Measurements from ENCODE around the gene NKAIN2.

The NKAIN2 gene

DNA sequence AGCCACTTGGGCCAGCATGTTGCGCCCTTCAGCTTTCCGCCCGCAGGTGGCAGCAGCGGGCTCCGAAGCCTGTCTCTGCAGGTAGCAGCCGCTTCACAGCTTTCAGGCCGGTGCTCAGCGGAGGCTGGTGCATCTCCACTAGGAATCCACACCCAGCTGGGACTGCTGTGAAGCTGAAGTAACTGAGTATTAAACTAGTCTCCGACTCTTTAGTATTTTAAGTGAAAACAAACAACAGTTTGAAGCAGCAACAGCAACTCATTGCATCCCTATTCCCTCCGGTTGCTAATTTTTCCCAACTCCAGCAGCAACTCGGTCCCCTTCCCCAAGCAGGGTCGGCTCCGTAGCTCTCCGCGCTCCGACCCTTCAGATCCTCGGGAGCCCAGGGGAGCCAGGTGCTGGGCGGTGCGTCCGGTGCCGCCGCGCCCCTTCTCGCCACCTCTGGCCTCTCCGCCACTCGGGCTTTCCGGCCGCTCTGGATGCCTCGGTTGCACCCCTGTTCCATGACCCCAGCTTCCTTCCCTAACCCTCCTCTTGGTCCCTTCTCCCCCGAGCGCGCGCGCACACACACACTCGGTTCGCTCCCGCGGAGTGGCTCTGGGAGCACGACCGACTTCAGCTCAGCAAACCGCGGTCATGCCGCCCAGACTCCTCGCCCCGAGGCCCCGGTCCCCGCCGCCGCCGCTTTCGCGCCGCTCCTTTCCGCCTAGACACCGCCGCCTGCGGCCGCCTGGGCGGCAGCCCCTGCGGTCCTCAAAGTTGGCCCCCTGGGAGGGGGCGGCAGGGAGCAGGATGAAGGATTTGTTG lies 765 bp upstream of the NKAIN2 start:
- peak; percentile 67 to 82 for DNase-seq
- intact Hi-C loops (cut with DNase I; ENCODE audit: low total_unique reads), result no loop called here
- no peaks in the 10 kb centered on the region for H3K9me3 ChIP-seq
- no peaks in the 10 kb centered on the region for H3K36me3 ChIP-seq
- peaks cover 0 to 20% (median 8%) of the 10 kb centered on the region in 4 donors for H3K4me1 ChIP-seq
- no peaks in the 10 kb centered on the region for H3K27me3 ChIP-seq
- peak overlapping the region; percentile 56 to 72 for H3K4me3 ChIP-seq
- TF ChIP-seq, protein P1, sequence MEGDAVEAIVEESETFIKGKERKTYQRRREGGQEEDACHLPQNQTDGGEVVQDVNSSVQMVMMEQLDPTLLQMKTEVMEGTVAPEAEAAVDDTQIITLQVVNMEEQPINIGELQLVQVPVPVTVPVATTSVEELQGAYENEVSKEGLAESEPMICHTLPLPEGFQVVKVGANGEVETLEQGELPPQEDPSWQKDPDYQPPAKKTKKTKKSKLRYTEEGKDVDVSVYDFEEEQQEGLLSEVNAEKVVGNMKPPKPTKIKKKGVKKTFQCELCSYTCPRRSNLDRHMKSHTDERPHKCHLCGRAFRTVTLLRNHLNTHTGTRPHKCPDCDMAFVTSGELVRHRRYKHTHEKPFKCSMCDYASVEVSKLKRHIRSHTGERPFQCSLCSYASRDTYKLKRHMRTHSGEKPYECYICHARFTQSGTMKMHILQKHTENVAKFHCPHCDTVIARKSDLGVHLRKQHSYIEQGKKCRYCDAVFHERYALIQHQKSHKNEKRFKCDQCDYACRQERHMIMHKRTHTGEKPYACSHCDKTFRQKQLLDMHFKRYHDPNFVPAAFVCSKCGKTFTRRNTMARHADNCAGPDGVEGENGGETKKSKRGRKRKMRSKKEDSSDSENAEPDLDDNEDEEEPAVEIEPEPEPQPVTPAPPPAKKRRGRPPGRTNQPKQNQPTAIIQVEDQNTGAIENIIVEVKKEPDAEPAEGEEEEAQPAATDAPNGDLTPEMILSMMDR (IDR thresholded peaks at IDR 0.05), result peak; percentile 72 to 93
- no peak overlapping the region for H3K27ac ChIP-seq

DNA sequence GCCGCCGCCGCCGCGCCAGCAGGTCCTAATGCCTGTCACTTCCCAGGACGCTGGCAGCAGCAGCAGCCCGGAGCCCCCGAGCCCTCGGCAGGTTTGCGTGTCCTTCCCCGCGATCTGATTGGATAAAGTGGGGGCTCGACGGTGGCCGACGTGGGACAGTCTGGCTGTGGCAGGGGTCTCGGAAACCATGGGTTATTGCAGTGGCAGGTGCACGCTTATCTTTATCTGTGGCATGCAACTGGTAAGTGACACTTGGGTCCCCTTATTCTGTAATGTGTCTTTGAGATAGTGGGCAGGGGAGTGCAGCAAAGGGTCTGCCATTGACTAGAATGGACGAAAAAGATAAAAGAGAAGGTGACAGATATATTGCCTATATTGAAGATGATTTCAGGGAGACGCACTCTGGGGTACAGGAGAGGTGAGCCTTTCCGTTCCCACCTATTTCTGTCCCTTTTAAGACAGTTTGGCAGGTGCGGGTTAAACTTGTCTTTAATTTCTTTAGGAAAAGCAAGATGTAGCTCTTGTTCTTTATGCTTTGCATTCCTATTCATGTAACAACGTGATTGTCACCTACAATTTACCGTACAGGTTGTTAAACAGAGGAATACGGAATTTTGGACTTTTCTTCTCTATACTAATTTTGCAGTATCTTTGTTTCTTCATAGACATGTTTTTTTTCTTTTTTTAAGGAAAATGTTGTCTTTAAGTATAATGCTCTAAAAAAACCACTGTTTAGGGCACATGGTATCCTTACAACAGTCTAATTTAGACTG lies 535 bp downstream of the NKAIN2 start:
- no peaks in the 10 kb centered on the region for H3K27me3 ChIP-seq
- no peaks in the 10 kb centered on the region for H3K36me3 ChIP-seq
- no peak overlapping the region for H3K27ac ChIP-seq
- intact Hi-C loops (cut with DNase I; ENCODE audit: low total_unique reads), result no loop called here
- H3K4me1 ChIP-seq, result peaks cover 0 to 20% (median 8%) of the 10 kb centered on the region in 4 donors
- H3K4me3 ChIP-seq, result peak overlapping the region; percentile 56 to 72
- no peak for DNase-seq
- TF ChIP-seq, protein P1 (IDR thresholded peaks at IDR 0.05), result no peak
- no peaks in the 10 kb centered on the region for H3K9me3 ChIP-seq

DNA sequence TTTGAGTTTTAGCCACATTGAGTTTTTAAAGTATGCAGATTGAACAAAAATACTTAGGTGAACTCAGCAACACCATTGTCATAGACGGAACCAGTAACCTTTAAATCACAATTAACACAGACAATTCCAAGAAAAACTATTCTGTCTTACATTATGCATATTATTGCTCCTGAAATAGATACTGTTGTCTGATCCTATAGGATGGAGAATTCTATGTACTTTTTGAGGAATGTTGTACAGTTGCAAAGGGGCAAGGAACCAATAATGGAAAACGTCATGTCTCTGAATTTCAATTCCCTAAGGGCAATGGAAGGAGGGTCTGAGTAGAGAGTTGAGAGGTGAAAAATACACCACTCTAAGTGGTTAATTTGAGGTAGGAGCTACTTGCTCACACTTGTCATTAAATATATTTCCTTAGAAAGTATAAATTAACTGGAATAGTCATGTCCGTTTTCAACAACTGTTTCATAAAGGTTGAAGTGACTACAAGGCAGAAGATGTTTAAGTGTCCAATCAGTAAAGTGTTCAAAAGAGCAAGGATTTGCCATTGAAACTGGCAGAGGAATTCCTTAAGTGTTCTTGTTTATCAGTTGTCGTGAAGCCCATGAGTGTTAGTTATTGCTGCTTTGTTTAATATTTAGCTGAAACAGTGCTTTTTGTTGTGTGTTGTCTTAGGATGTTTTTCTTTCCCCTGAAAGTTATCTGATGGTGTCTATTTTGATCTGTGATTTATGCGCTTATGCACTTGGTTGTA lies 1.3 kb downstream of the NKAIN2 start:
- no peaks in the 10 kb centered on the region for H3K27me3 ChIP-seq

DNA sequence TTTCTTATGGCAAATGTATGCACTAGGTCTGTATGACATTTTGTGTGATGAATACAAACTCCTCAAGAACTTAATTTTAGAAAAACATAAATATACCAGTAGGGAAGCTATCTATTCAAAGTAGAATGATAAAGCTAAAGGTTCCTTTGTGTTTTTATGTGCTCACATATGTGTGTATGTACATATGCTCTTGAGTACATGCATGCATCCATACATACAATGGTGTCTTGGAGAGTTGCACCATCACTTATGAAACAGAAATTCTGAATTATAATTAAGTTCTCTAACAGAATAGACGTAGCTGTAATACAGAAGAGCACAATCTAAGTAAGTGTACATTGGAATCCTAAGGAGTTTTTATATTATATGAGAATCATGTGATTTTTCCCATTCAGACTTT lies 2.3 kb downstream of the NKAIN2 start:
- Histone ChIP-seq H3K4me3 (no peak overlapping the region), H3K36me3 (no peaks in the 10 kb centered on the region), H3K27ac (no peak overlapping the region), H3K4me1 (peaks cover 0 to 20% (median 8%) of the 10 kb centered on the region in 4 donors), H3K27me3 (no peaks in the 10 kb centered on the region), H3K9me3 (no peaks in the 10 kb centered on the region)
- TF ChIP-seq, protein P1 (IDR thresholded peaks at IDR 0.05), result no peak
- intact Hi-C loops (cut with DNase I; ENCODE audit: low total_unique reads), result no loop called here
- no peak for DNase-seq

More for the DNA sequence above, 1.3 kb downstream of the NKAIN2 start:
- Histone ChIP-seq H3K9me3 (no peaks in the 10 kb centered on the region), H3K27ac (no peak overlapping the region), H3K4me1 (peaks cover 0 to 20% (median 8%) of the 10 kb centered on the region in 4 donors), H3K36me3 (no peaks in the 10 kb centered on the region), H3K4me3 (no peak overlapping the region)
- TF ChIP-seq, protein P1 (IDR thresholded peaks at IDR 0.05), result no peak
- intact Hi-C loops (cut with DNase I; ENCODE audit: low total_unique reads), result no loop called here
- DNase-seq, result no peak

DNA sequence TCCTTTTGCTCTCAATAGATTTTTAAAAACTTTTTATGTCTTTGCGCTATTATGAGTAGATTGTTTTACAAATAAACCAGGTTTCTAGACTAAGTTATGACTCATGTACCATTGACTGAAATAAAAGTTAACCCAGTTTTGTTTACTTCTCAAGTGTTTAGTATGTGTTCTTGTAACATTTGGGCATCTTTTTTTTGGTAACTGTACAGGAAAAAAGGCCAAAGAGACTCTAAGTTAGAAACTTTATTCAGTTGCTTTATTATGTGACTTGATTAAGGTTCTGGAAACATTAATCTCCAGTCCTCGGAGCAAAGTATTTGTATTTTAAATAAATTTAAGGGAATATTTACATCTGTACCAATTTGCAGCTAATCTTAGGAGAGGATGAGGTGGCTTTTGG lies 2.9 kb downstream of the NKAIN2 start:
- H3K27ac ChIP-seq, result no peak overlapping the region
- no peaks in the 10 kb centered on the region for H3K27me3 ChIP-seq
- intact Hi-C loops (cut with DNase I; ENCODE audit: low total_unique reads), result no loop called here

More for the DNA sequence above, 2.9 kb downstream of the NKAIN2 start:
- Histone ChIP-seq H3K4me3 (no peak overlapping the region), H3K36me3 (no peaks in the 10 kb centered on the region), H3K9me3 (no peaks in the 10 kb centered on the region), H3K4me1 (peaks cover 0 to 20% (median 8%) of the 10 kb centered on the region in 4 donors)
- no peak for DNase-seq
- TF ChIP-seq, protein P1 (IDR thresholded peaks at IDR 0.05), result no peak

Data from tibial artery (tissue), 4 donors.